ENCODE data around the gene DACH1.

Gene DACH1

DNA sequence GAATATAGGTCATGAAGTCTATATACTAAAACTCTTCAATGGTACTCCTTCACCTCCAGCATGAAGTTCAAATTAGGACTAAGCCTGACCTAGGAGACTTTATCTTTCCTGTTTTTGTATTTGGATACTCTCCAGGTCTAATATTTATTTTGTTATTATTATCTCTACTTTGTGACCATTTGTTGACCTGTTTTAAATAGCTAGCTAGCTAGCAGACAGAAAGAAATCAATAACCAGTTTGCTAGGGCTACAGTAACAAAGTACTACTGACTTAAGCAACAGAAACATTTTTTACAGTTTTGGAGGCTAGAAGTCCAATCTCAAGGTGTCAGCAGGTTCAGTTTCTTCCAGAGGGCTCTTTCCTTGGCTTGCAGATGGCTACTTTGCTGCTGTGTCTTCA is 15.1 kb upstream of the DACH1 start:
- H3K4me3 ChIP-seq (ENCODE audit: control insufficient read depth, low read depth, low read length): no peak overlapping the region
- TF ChIP-seq, protein P1, sequence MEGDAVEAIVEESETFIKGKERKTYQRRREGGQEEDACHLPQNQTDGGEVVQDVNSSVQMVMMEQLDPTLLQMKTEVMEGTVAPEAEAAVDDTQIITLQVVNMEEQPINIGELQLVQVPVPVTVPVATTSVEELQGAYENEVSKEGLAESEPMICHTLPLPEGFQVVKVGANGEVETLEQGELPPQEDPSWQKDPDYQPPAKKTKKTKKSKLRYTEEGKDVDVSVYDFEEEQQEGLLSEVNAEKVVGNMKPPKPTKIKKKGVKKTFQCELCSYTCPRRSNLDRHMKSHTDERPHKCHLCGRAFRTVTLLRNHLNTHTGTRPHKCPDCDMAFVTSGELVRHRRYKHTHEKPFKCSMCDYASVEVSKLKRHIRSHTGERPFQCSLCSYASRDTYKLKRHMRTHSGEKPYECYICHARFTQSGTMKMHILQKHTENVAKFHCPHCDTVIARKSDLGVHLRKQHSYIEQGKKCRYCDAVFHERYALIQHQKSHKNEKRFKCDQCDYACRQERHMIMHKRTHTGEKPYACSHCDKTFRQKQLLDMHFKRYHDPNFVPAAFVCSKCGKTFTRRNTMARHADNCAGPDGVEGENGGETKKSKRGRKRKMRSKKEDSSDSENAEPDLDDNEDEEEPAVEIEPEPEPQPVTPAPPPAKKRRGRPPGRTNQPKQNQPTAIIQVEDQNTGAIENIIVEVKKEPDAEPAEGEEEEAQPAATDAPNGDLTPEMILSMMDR (conservative IDR thresholded peaks at IDR 0.05; ENCODE audit: control insufficient read depth, insufficient read depth, low read depth, low read length): no peak
- DNase-seq (ENCODE audit: low read depth): no peak

DNA sequence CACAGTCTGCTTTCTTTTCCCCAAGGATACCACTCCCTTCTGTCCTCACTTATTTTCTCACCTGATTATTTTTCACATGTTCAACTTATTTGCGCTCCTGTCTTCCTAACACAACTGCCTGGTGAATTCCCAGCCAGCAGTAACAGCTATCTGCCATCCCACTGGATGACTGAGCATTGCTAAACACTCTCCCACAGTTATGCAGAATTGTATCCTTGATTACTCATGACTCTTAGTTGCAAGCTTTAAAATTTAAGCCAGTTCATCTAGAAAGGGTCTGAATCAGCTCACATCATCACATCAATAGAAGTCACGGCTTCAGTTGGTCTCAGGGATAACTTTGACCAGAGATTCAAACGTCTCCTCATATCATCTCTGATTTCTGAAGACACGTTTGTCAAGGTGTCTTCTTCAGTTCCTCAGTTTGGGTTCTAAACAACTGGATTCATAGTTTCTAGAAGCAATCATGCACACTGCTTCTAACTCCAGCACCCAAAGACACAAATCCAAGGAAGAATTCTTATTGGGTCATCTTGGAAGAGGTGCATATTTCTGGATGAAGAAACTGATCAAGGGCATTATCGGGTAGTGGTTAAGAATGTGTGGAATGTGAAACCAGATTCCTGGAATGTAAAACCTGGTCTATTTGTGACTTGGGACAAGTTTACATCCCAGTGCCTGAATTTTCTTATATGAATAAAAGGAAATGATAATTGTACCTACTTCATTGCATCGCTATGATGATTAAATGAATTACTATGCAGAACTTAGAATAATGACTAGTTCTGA is 13.9 kb upstream of the DACH1 start:
- no peak overlapping the region for H3K4me3 ChIP-seq (ENCODE audit: control insufficient read depth, low read depth, low read length)
- no peak for DNase-seq (ENCODE audit: low read depth)
- TF ChIP-seq, protein P1 (conservative IDR thresholded peaks at IDR 0.05; ENCODE audit: control insufficient read depth, insufficient read depth, low read depth, low read length): no peak

DNA sequence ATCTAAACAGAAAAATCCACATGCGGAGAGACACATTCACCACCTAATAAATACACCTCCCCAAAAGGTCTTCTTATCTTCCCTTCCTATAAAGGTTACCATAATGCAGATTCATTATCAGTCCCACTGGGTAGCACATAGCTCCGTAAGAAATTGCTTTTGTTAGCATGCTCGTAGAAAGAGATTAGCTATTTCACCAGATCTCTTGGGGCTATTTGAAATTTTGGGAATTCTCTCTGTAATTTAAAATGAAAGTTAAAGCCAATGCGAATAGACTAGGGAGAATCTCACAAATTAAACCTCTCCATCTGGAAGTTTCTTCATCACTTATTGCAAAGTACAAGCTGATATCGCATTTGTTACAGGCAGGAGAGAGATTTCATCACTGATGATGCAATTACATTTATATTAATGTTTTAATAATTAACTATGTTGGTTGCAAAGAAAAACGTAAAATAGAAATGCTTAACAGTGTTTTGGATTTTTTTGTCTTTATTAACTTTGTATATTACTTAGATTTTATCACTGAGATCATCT is 12.9 kb upstream of the DACH1 start:
- no peak overlapping the region for H3K4me3 ChIP-seq (ENCODE audit: control insufficient read depth, low read depth, low read length)
- DNase-seq (ENCODE audit: low read depth): no peak
- TF ChIP-seq, protein P1 (conservative IDR thresholded peaks at IDR 0.05; ENCODE audit: control insufficient read depth, insufficient read depth, low read depth, low read length): no peak

DNA sequence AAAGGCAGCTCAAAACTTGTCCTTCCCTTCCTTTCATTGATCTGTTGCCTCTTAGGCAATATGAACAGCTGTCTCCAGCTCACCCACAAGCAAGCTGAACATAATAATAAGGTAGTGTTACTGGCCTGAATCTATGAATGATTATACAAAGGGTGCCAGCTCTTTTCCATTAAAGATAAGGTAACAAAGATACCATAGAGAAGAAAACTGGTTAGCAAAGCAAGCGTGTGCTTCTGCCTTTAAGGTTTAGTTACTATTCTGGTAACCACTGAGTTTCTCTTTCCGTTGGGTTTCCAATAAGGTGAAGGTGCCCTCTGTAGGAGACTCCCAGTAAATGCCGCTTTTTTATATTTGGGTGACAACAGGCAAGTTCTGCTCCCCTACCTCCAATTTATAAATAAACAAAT is 12.1 kb upstream of the DACH1 start:
- no peak for DNase-seq (ENCODE audit: low read depth)
- no peak overlapping the region for H3K4me3 ChIP-seq (ENCODE audit: control insufficient read depth, low read depth, low read length)
- TF ChIP-seq, protein P1 (conservative IDR thresholded peaks at IDR 0.05; ENCODE audit: control insufficient read depth, insufficient read depth, low read depth, low read length): peak; percentile 36

- no peak for DNase-seq (ENCODE audit: low read depth)
- TF ChIP-seq, protein P1 (conservative IDR thresholded peaks at IDR 0.05; ENCODE audit: control insufficient read depth, insufficient read depth, low read depth, low read length): no peak
- H3K4me3 ChIP-seq (ENCODE audit: control insufficient read depth, low read depth, low read length): no peak overlapping the region
Measured at GRCh38 chr13:71877256-71877653, 10.3 kb upstream of the DACH1 start.

DNA sequence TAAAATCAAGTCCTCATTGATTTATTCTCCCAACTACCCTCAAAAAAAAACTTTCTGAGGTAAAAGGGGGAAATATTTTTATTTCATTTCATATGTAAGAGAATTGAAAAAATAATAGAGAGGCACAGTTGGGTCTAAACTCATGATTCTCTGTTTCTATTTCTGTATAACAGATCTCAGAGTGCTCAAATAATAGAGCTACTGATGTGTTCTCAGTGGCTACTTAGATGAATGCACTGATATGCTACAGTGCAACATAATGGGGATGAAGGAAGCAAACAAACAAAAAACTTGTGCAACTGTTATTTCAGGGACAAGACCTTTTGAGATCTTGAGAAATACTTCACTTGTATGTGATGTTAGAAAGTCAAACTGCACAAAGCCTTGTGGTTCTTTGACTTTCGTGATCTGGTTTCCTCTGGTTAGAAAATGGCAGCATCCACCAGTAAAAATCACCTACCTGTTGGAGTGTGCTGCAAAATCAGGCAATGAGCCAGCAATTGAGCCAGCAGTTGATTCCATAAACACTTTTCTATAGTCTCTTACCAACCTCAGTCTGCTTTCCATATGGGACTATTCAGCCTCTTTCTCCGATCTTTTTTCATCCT is 9.7 kb upstream of the DACH1 start:
- H3K4me3 ChIP-seq (ENCODE audit: control insufficient read depth, low read depth, low read length): no peak overlapping the region
- TF ChIP-seq, protein P1 (conservative IDR thresholded peaks at IDR 0.05; ENCODE audit: control insufficient read depth, insufficient read depth, low read depth, low read length): no peak
- DNase-seq (ENCODE audit: low read depth): no peak
